IMR-90 (cell line): ENCODE results near the gene CFD. TPM values are rescaled to one million over a fixed set of nuclear protein-coding genes. Genes with fewer than 3 reads are reported as not detected.
A peak's percentile ranks its signal among the peaks of the same experiment; 100 is the strongest.

Experiments used
- ATAC-seq: fragments of 200-7000 bp; cut with Tn5 transposase; 2 replicates; pipeline ENCODE4 v1.9.1; 2020; ENCODE audit warnings: low read depth, mild to moderate bottlenecking, moderate library complexity
- BruUV-seq: library from RNA; stranded (reverse); fragments of 400-500 nt; replicated peaks from 2 replicates; lab custom pipeline; 2021; lab: Mats Ljungman, UMichigan
- CTCF ChIA-PET: fragments of 300-600 bp; formaldehyde crosslinking; extraction: SDS; loops from one replicate; lab custom pipeline; 2021; ENCODE audit warnings: antibody characterized with exemption; lab: Yijun Ruan, JAX
- POLR2A ChIA-PET: fragments of 300-600 bp; sonication (Branson Sonifier 250); formaldehyde crosslinking; loops from one replicate; lab custom pipeline; 2022; ENCODE audit warnings: antibody characterized with exemption; ENCODE audit not compliant: unreplicated experiment; lab: Charles Lee
- DNase-seq: peaks from one replicate; pipeline ENCODE4 v3.0.0; 2013
- H2AFZ ChIP-seq: replicated peaks from 2 replicates; pipeline ENCODE3; 2013; ENCODE audit warnings: low read length, mild to moderate bottlenecking; ENCODE audit not compliant: poor library complexity
- H2AK5ac ChIP-seq: 2 replicates; pipeline ENCODE4 v1.6.1; 2013; ENCODE audit warnings: low read depth, low read length, inconsistent platforms
- H2AK9ac ChIP-seq: replicated peaks from 2 replicates; pipeline ENCODE3; 2013; ENCODE audit warnings: mild to moderate bottlenecking, low read depth, low read length, moderate library complexity; ENCODE audit not compliant: poor library complexity
- H2BK120ac ChIP-seq: 2 replicates; pipeline ENCODE4 v1.6.1; 2013; ENCODE audit warnings: low read depth, low read length, inconsistent platforms
- H2BK15ac ChIP-seq: 3 replicates; pipeline ENCODE4 v1.6.1; 2013; ENCODE audit warnings: low read depth, low read length, inconsistent platforms
- H2BK20ac ChIP-seq: 2 replicates; pipeline ENCODE4 v1.6.1; 2013; ENCODE audit warnings: low read depth, mild to moderate bottlenecking, inconsistent platforms, low read length, moderate library complexity
- H2BK5ac ChIP-seq: 2 replicates; pipeline ENCODE4 v1.6.1; 2013; ENCODE audit warnings: mild to moderate bottlenecking, low read depth, low read length, inconsistent platforms; ENCODE audit not compliant: poor library complexity, severe bottlenecking
- H3K14ac ChIP-seq: replicated peaks from 2 replicates; pipeline ENCODE4 v1.6.1; 2013; ENCODE audit warnings: low read depth, low read length, inconsistent platforms
- H3K18ac ChIP-seq: 2 replicates; pipeline ENCODE4 v1.6.1; 2013; ENCODE audit warnings: low read depth, low read length, control low read depth
- H3K23ac ChIP-seq: 2 replicates; pipeline ENCODE4 v1.6.1; 2013; ENCODE audit warnings: low read depth, low read length, inconsistent platforms
- H3K27ac ChIP-seq: 2 replicates; pipeline ENCODE4 v1.5.1; 2013; ENCODE audit warnings: mild to moderate bottlenecking, control low read depth, low read length; ENCODE audit not compliant: insufficient read depth
- H3K27me3 ChIP-seq: 2 replicates; pipeline ENCODE4 v1.6.1; 2013; ENCODE audit warnings: low read length; ENCODE audit not compliant: control insufficient read depth, insufficient read depth
- H3K36me3 ChIP-seq: 2 replicates; pipeline ENCODE4 v1.6.1; 2013; ENCODE audit warnings: low read length, mixed read lengths; ENCODE audit not compliant: control insufficient read depth, insufficient read depth
- H3K4ac ChIP-seq: 2 replicates; pipeline ENCODE4 v1.6.1; 2013; ENCODE audit warnings: low read depth, low read length, inconsistent platforms
- H3K4me1 ChIP-seq: 2 replicates; pipeline ENCODE4 v1.6.1; 2013; ENCODE audit warnings: low read length, mixed read lengths; ENCODE audit not compliant: control insufficient read depth, insufficient read depth
- H3K4me2 ChIP-seq: 2 replicates; pipeline ENCODE4 v1.6.1; 2013; ENCODE audit warnings: low read depth, mild to moderate bottlenecking, control low read depth, low read length, moderate library complexity
- H3K4me3 ChIP-seq: 2 replicates; pipeline ENCODE4 v1.5.1; 2013; ENCODE audit warnings: low read depth, mild to moderate bottlenecking, control low read depth, low read length, moderate library complexity; ENCODE audit not compliant: insufficient read depth
- H3K56ac ChIP-seq: 2 replicates; pipeline ENCODE4 v1.6.1; 2013; ENCODE audit warnings: low read length, inconsistent platforms; ENCODE audit not compliant: insufficient read depth; ENCODE audit errors: extremely low read depth
- H3K79me1 ChIP-seq, 2 experiments: 2 replicates each; pipeline ENCODE4 v1.6.1; 2013; ENCODE audit warnings: low read length in 2 of 2, inconsistent platforms in 1 of 2, low read depth in 1 of 2
- H3K9ac ChIP-seq: 2 replicates; pipeline ENCODE4 v1.6.1; 2013; ENCODE audit warnings: low read depth, low read length, control low read depth
- H3K9me1 ChIP-seq: 2 replicates; pipeline ENCODE4 v1.6.1; 2013; ENCODE audit warnings: low read length, inconsistent platforms; ENCODE audit not compliant: insufficient read depth
- H3K9me3 ChIP-seq: 2 replicates; pipeline ENCODE4 v1.6.1; 2013; ENCODE audit warnings: low read length; ENCODE audit not compliant: control insufficient read depth, insufficient read depth
- H4K20me1 ChIP-seq: 2 replicates; pipeline ENCODE4 v1.6.1; 2013; ENCODE audit warnings: low read length, inconsistent platforms; ENCODE audit not compliant: insufficient read depth
- H4K5ac ChIP-seq: 2 replicates; pipeline ENCODE4 v1.6.1; 2013; ENCODE audit warnings: mild to moderate bottlenecking, low read depth, low read length, control low read depth
- H4K8ac ChIP-seq, 2 experiments: 2 replicates each; pipeline ENCODE4 v1.6.1; 2013; ENCODE audit warnings: low read depth in 2 of 2, low read length in 2 of 2, control low read depth in 1 of 2, inconsistent platforms in 1 of 2
- H4K91ac ChIP-seq: 2 replicates; pipeline ENCODE4 v1.6.1; 2013; ENCODE audit warnings: low read depth, low read length, inconsistent platforms; ENCODE audit not compliant: insufficient read depth
- MAZ ChIP-seq: IDR thresholded peaks from 2 replicates; pipeline ENCODE4 v1.6.1; 2012; ENCODE audit warnings: low read depth, mild to moderate bottlenecking, low read length, improper control_type of control experiment, moderate library complexity, borderline replicate concordance
- MXI1 ChIP-seq: IDR thresholded peaks from 2 replicates; pipeline ENCODE4 v1.6.1; 2012; ENCODE audit warnings: low read depth, mild to moderate bottlenecking, low read length, moderate library complexity, borderline replicate concordance
- SMC3 ChIP-seq: fragments of 150-350 bp; IDR thresholded peaks from 2 replicates; pipeline ENCODE4 v1.6.1; 2016; ENCODE audit warnings: low read depth, mild to moderate bottlenecking, antibody characterized with exemption, low read length, moderate library complexity
- WGBS, 2 experiments: methylation state at CpG; one replicate each; pipeline versions ENCODE4 v1.1.5 to v1.1.7; 2013; ENCODE audit warnings: missing lambda C conversion rate in 2 of 2; ENCODE audit not compliant: insufficient read length in 1 of 2; ENCODE audit errors: extremely low coverage in 2 of 2; 5-methylcytosine and 5-hydroxymethylcytosine counted together
- dilution Hi-C: fragments of 300-500 bp; cut with HindIII; formaldehyde crosslinking; loops from one replicate; pipeline ENCODE4 v1.14.3; 2018; ENCODE audit warnings: low sequenced_read_pairs; ENCODE audit not compliant: unreplicated experiment
- in situ Hi-C: fragments of 300-500 bp; cut with MboI; formaldehyde crosslinking; loops from 3 replicates; pipeline ENCODE4 v1.14.3; 2019; ENCODE audit warnings: low sequenced_read_pairs, inconsistent platforms, mixed read lengths
- intact Hi-C: fragments of 100-400 bp; cut with micrococcal nuclease; formaldehyde crosslinking; loops from 2 replicates; pipeline ENCODE4 v1.10.0; 2022
- polyA plus RNA-seq, 3 experiments: library from polyadenylated mRNA; depleted of rRNA; stranded (reverse); fragments of >200 nt; gene quantifications; 2 replicates each; pipeline ENCODE4 v1.2.3, GENCODE V29; 2012; ENCODE audit warnings: low replicate concordance in 1 of 3
- total RNA-seq: library from RNA; depleted of rRNA; stranded (reverse); fragments of >200 nt; gene quantifications from 2 replicates; pipeline ENCODE4 v1.2.3, GENCODE V29; 2012

Gene CFD
- total and polyA plus RNA-seq, 2 of the 4 experiments (the other 2 are of a cell fraction) = 1.4 to 2.8 TPM

- POLR2A ChIA-PET = interaction anchor here (0.5 kb wide), 1 partner anchor 167 kb away, joined by 21 read pairs; no protein-coding TSS in a partner anchor
- no peak overlapping the region for H2AK9ac ChIP-seq
- no peaks in the 10 kb centered on the region for H3K79me1 ChIP-seq
- no peak overlapping the region for H3K14ac ChIP-seq
- H2BK5ac ChIP-seq = no peak overlapping the region
- no peak overlapping the region for H2BK120ac ChIP-seq
- H3K27ac ChIP-seq = no peak overlapping the region; the same call in 1 of the 2 replicates
- H3K9me3 ChIP-seq = no peaks in the 10 kb centered on the region
- no peak overlapping the region for H2AK5ac ChIP-seq
- TF ChIP-seq MAZ (no peak; the same call in 1 of the 2 replicates), SMC3 (no peak), MXI1 (no peak)
- H4K5ac ChIP-seq = no peak overlapping the region
- H3K4me2 ChIP-seq = peak overlapping the region; percentile 65; the same call in 1 of the 2 replicates
- intact Hi-C loops = no loop called here
- dilution Hi-C loops = no loop called here
- BruUV-seq = no TSS peak
- no peak overlapping the region for H3K9ac ChIP-seq
- peak; percentile 46 for ATAC-seq
- no peak overlapping the region for H2BK15ac ChIP-seq
- in situ Hi-C loops = no loop called here
- peaks cover 2% of the 10 kb centered on the region; the same call in 1 of the 2 replicates for H3K27me3 ChIP-seq
- no peaks in the 10 kb centered on the region for H4K20me1 ChIP-seq
- peaks cover 3% of the 10 kb centered on the region; the same call in 1 of the 2 replicates for H3K4me1 ChIP-seq
- H3K36me3 ChIP-seq = no peaks in the 10 kb centered on the region
- H4K8ac ChIP-seq = no peak overlapping the region
- H3K23ac ChIP-seq = no peak overlapping the region
- peak overlapping the region; percentile 54 for H3K4me3 ChIP-seq
- H2BK20ac ChIP-seq = no peak overlapping the region
- no peak overlapping the region for H3K56ac ChIP-seq
- WGBS, 2 experiments = no CpG with 5 or more reads among the region's 64 CpGs
- peak overlapping the region; percentile 79 for H2AFZ ChIP-seq
- H3K18ac ChIP-seq = no peak overlapping the region
- H4K91ac ChIP-seq = no peak overlapping the region
- DNase-seq = no peak
- H3K9me1 ChIP-seq = no peaks in the 10 kb centered on the region
- H3K4ac ChIP-seq = no peak overlapping the region
- CTCF ChIA-PET = no interaction called here
These were observed 38.1 kb upstream of the CFD start for GRCh38 chr19:821231-821824.
